ENCODE data around the gene SERINC3. TPM values are rescaled to one million over a fixed set of nuclear protein-coding genes. Genes with fewer than 3 reads are reported as not detected.

Gene SERINC3
- total and polyA plus RNA-seq, 2 donors (not counting 3 experiments of a cell fraction or from before 2014, with no cell fraction given), result 83.7 to 177 TPM

GRCh38 chr20:44450281-44450889, 71.5 kb downstream of the SERINC3 start:
- H3K4me1 ChIP-seq (ENCODE audit: control insufficient read depth, extremely low read depth, insufficient read depth, low read length), result no peaks in the 10 kb centered on the region
- FAIRE-seq (no peak), DNase-seq (ENCODE audit: low read depth, low spot score) (no peak)
- peaks cover 2 to 6% of the 10 kb centered on the region in 2 experiments for H3K27me3 ChIP-seq (ENCODE audit: control insufficient read depth in 2 of 2, insufficient read depth in 2 of 2, low read length in 2 of 2)
- no peaks in the 10 kb centered on the region for H3K9me1 ChIP-seq (replicated peaks; ENCODE audit: control insufficient read depth, extremely low read depth, insufficient read depth, low read length)
- intact Hi-C loops (cut with micrococcal nuclease), result no loop called here
- no TSS peak for BruUV-seq (replicated peaks)
- TF ChIP-seq FOS (IDR thresholded peaks at IDR 0.05; ENCODE audit: borderline replicate concordance, insufficient read depth, low read length) (no peak), MAX (IDR thresholded peaks at IDR 0.05; ENCODE audit: insufficient read depth, insufficient read length) (no peak), EZH2 (IDR thresholded peaks at IDR 0.05; ENCODE audit: borderline replicate concordance, low read depth, low read length, severe bottlenecking) (no peak), JUN (IDR thresholded peaks at IDR 0.05; ENCODE audit: borderline replicate concordance, insufficient read depth, insufficient read length, low read depth) (no peak), POLR2AphosphoS5 (IDR thresholded peaks at IDR 0.05; ENCODE audit: insufficient read depth, low read depth, low read length) (no peak), CTCF (IDR thresholded peaks at IDR 0.05; ENCODE audit: extremely low read depth in 1 of 2, insufficient read depth in 1 of 2, low read depth in 1 of 2, low read length in 2 of 2) (no peak), MYC (IDR thresholded peaks at IDR 0.05; ENCODE audit: low read depth, low read length) (no peak), POLR2A (IDR thresholded peaks at IDR 0.05; ENCODE audit: low read depth, low read length) (no peak), GATA2 (IDR thresholded peaks at IDR 0.05; ENCODE audit: insufficient read depth, insufficient read length, low read depth, low read length) (no peak)
- H3K36me3 ChIP-seq (ENCODE audit: control insufficient read depth in 2 of 2, extremely low read depth in 1 of 2, insufficient read depth in 2 of 2, low read length in 2 of 2), result no peaks in the 10 kb centered on the region
- no peak overlapping the region for H3K27ac ChIP-seq (ENCODE audit: insufficient read depth, low read depth, low read length)
- H3K9me3 ChIP-seq (replicated peaks; ENCODE audit: control insufficient read depth, insufficient read depth, low read length), result no peaks in the 10 kb centered on the region
- ChIA-PET POLR2A (no interaction called here), CTCF (no interaction called here)
- no peak overlapping the region for H3K4me3 ChIP-seq (replicated peaks in 1 of 3; ENCODE audit: insufficient read depth in 1 of 3, low read depth in 1 of 3, low read length in 3 of 3)
- no peak overlapping the region for H2AFZ ChIP-seq (ENCODE audit: low read depth, low read length)
- H3K4me2 ChIP-seq (ENCODE audit: insufficient read depth, low read length), result no peak overlapping the region
- dilution Hi-C loops (cut with MboI; ENCODE audit: extremely low pct_ligation_motif_present, low sequenced_read_pairs), result no loop called here
- H3K9ac ChIP-seq (replicated peaks; ENCODE audit: extremely low read depth, insufficient read depth, low read length), result no peak overlapping the region
- H4K20me1 ChIP-seq (replicated peaks; ENCODE audit: control insufficient read depth, extremely low read depth, insufficient read depth, low read length), result no peaks in the 10 kb centered on the region
- H3K79me2 ChIP-seq (ENCODE audit: control insufficient read depth, insufficient read depth, low read length), result no peaks in the 10 kb centered on the region

Measured in endothelial cell of umbilical vein (primary cell).